ENCODE results near the gene PDE4B. TPM values are rescaled to one million over a fixed set of nuclear protein-coding genes. Genes with fewer than 3 reads are reported as not detected.

PDE4B gene
- total RNA-seq, 1 experiment from 2014 or later, result 2.6 TPM

DNA sequence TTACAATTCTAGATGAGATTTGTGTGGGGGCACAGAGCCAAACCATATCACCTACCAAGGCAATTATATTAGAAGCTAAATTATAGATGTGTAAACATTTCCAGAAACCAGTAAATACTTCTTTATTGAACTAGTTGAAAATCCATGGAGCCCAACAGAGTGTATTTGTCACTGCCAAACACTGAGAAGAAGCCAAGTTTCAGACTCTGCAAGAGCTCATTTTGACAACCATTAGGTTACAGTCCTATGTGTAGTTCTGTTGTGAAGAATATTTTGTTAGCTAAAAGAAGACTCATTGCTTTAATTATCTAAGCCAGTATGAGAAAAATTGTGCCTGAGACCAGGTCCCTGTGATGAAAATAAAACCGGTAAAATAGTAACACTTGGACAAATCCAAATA lies 382.4 kb downstream of the PDE4B start:
- no peaks in the 10 kb centered on the region for H3K27me3 ChIP-seq
- H3K9me3 ChIP-seq (replicated peaks), result no peaks in the 10 kb centered on the region
- DNase-seq, result no peak
- no peaks in the 10 kb centered on the region for H3K36me3 ChIP-seq
- no peak overlapping the region for H3K27ac ChIP-seq
- H3K4me3 ChIP-seq, result no peak overlapping the region
- peaks cover 5% of the 10 kb centered on the region; the same call in 1 of the 2 replicates for H3K4me1 ChIP-seq

DNA sequence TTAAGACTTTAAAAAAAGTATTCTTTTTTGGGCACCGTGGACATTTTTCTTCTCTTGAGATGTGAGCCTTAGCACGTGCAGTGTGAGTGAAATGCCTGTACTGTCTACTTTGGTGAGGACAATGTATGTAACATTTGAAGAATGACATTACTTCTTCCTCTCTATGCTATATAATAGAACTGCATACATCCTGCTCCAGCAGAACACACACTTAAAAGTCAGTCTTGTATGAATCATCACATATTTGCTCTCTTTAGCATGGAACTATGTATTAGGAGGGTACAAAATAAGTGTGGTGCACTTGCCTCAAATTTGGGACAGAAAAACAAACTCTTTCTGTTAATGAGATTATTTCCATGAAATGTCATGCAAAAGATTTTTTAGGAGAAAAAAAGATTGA lies 382.9 kb downstream of the PDE4B start:
- Histone ChIP-seq H3K4me1 (peaks cover 5% of the 10 kb centered on the region; the same call in 1 of the 2 replicates), H3K4me3 (no peak overlapping the region), H3K9me3 (replicated peaks) (no peaks in the 10 kb centered on the region), H3K36me3 (no peaks in the 10 kb centered on the region), H3K27me3 (no peaks in the 10 kb centered on the region), H3K27ac (no peak overlapping the region)
- DNase-seq, result no peak

GRCh38 chr1:66176012-66176715 lies 383.5 kb downstream of the PDE4B start:
- no peaks in the 10 kb centered on the region for H3K9me3 ChIP-seq (replicated peaks)
- peak in 1 of 2 experiments; percentile 20 for DNase-seq
- H3K4me3 ChIP-seq, result no peak overlapping the region
- H3K4me1 ChIP-seq, result peaks cover 8% of the 10 kb centered on the region
- H3K27me3 ChIP-seq, result no peaks in the 10 kb centered on the region
- no peak overlapping the region for H3K27ac ChIP-seq
- H3K36me3 ChIP-seq, result no peaks in the 10 kb centered on the region

GRCh38 chr1:66176832-66177231 lies 384.1 kb downstream of the PDE4B start:
- DNase-seq, result peak in 1 of 2 experiments; percentile 20
- Histone ChIP-seq H3K9me3 (replicated peaks) (no peaks in the 10 kb centered on the region), H3K36me3 (no peaks in the 10 kb centered on the region), H3K4me1 (peaks cover 14% of the 10 kb centered on the region), H3K4me3 (no peak overlapping the region), H3K27ac (no peak overlapping the region), H3K27me3 (no peaks in the 10 kb centered on the region)

GRCh38 chr1:66177510-66177909 lies 384.8 kb downstream of the PDE4B start:
- DNase-seq, result peak in 1 of 2 experiments; percentile 5
- H3K4me3 ChIP-seq, result no peak overlapping the region
- peaks cover 20% of the 10 kb centered on the region for H3K4me1 ChIP-seq
- no peak overlapping the region for H3K27ac ChIP-seq
- no peaks in the 10 kb centered on the region for H3K36me3 ChIP-seq
- no peaks in the 10 kb centered on the region for H3K9me3 ChIP-seq (replicated peaks)
- H3K27me3 ChIP-seq, result no peaks in the 10 kb centered on the region

- Histone ChIP-seq H3K9me3 (replicated peaks) (0 out of 2 replicates have a peak, but pooled peaks cover 2% of the 10 kb centered on the region), H3K36me3 (no peaks in the 10 kb centered on the region), H3K27ac (peak overlapping the region; percentile 76), H3K27me3 (no peaks in the 10 kb centered on the region), H3K4me3 (no peak overlapping the region), H3K4me1 (peaks cover 33% of the 10 kb centered on the region)
- peak in 1 of 2 experiments; percentile 21 for DNase-seq
Observed at GRCh38 chr1:66182026-66182425, 389.3 kb downstream of the PDE4B start.

DNA sequence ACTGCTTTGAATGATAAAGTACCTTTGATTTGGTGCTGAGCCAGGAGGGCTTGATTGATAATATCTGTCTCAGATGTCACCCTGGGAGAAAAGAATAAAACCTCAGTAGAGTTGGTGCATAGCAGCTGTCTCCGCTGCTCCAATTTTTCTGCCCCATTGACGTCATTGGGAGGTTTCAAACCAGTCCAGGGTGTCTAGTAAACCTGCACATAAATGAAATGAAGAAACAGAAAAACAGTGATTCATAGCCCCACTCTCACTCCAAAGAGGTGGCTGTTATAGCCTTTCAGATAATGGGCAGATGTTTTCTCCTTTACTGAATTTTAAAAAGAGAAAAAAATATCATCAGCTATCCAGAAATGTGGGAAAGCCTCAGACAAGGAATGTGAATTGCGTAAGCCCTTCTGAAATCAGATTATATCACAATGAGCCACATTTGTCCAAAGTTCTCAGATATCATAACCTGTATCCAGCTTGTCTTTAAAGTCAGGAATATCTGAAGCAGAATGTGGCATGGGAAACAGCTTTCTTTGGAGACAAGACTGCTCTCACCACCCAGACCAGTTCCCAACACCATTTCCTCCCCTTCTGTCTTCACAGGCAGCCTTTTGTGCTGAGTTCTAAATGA lies 390.0 kb downstream of the PDE4B start:
- peaks cover 28% of the 10 kb centered on the region for H3K4me1 ChIP-seq
- H3K4me3 ChIP-seq, result no peak overlapping the region
- no peaks in the 10 kb centered on the region for H3K27me3 ChIP-seq
- 0 out of 2 replicates have a peak, but pooled peaks cover 2% of the 10 kb centered on the region for H3K9me3 ChIP-seq (replicated peaks)
- H3K27ac ChIP-seq, result peak overlapping the region; percentile 76
- DNase-seq, result peak; percentile 84 to 95
- no peaks in the 10 kb centered on the region for H3K36me3 ChIP-seq

GRCh38 chr1:66183400-66183799 lies 390.7 kb downstream of the PDE4B start:
- Histone ChIP-seq H3K9me3 (replicated peaks) (0 out of 2 replicates have a peak, but pooled peaks cover 2% of the 10 kb centered on the region), H3K27ac (peak overlapping the region; percentile 76), H3K4me1 (peaks cover 28% of the 10 kb centered on the region), H3K36me3 (no peaks in the 10 kb centered on the region), H3K4me3 (peak overlapping the region; percentile 29), H3K27me3 (no peaks in the 10 kb centered on the region)
- peak in 1 of 2 experiments; percentile 45 for DNase-seq

GRCh38 chr1:66197120-66197519 lies 404.4 kb downstream of the PDE4B start:
- Histone ChIP-seq H3K27me3 (no peaks in the 10 kb centered on the region), H3K4me3 (no peak overlapping the region), H3K4me1 (0 out of 2 replicates have a peak, but pooled peaks cover 3% of the 10 kb centered on the region), H3K27ac (no peak overlapping the region), H3K9me3 (replicated peaks) (no peaks in the 10 kb centered on the region), H3K36me3 (no peaks in the 10 kb centered on the region)
- DNase-seq, result no peak

GRCh38 chr1:66197785-66198184 lies 405.1 kb downstream of the PDE4B start:
- Histone ChIP-seq H3K9me3 (replicated peaks) (no peaks in the 10 kb centered on the region), H3K36me3 (no peaks in the 10 kb centered on the region), H3K4me1 (0 out of 2 replicates have a peak, but pooled peaks cover 3% of the 10 kb centered on the region), H3K4me3 (no peak overlapping the region), H3K27me3 (no peaks in the 10 kb centered on the region), H3K27ac (no peak overlapping the region)
- DNase-seq, result no peak

DNA sequence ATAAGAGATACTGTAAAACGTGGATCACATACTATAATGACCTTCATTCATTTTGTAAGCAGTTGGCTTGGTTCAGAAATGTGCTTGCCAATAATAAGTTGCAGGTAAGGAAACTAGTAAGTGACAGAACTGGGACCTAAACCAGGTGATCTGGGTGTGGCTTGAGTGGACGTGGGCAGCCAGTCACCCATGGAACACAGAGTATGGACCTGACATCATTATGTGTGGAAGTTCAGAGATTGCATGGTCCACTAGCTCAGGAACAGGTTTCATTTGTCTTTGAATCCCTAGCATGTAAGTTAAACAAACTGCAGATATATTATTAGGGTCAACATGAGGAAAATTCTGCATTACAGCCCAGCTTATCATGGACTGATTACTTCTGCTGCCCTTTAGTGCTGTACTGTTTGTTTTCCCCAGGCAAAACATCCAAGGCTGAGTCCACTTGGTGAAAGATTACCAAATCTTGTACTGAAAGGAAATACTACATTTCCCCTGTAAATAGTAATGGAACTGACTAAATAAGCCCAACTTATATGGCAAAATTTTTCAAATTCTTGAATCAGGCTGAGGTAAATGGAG lies 414.0 kb downstream of the PDE4B start:
- Histone ChIP-seq H3K36me3 (no peaks in the 10 kb centered on the region), H3K4me3 (no peak overlapping the region), H3K27ac (no peak overlapping the region), H3K27me3 (no peaks in the 10 kb centered on the region), H3K4me1 (0 out of 2 replicates have a peak, but pooled peaks cover 10% of the 10 kb centered on the region), H3K9me3 (replicated peaks) (no peaks in the 10 kb centered on the region)
- no peak for DNase-seq

GRCh38 chr1:66207484-66207883 lies 414.8 kb downstream of the PDE4B start:
- Histone ChIP-seq H3K9me3 (replicated peaks) (no peaks in the 10 kb centered on the region), H3K27me3 (no peaks in the 10 kb centered on the region), H3K36me3 (no peaks in the 10 kb centered on the region), H3K4me3 (no peak overlapping the region), H3K27ac (no peak overlapping the region), H3K4me1 (0 out of 2 replicates have a peak, but pooled peaks cover 10% of the 10 kb centered on the region)
- no peak for DNase-seq

DNA sequence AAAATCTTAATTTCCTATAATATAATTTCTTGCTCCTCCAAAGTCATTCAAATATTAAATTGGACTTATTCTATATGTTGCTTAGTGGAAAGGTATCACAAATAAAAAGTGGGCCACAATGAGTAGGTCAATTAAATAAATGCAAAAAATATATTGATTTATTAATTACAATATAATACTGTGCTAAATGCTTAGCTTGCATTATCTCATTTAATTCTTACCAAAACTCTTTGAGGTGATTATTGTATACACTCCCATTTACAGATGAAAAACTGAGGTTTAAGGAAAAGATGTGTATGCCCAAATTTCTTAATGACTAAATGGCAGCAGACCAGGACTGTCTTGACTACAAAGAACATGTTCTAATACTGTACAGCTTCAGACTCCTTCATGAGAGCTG lies 415.9 kb downstream of the PDE4B start:
- Histone ChIP-seq H3K4me3 (no peak overlapping the region), H3K27me3 (no peaks in the 10 kb centered on the region), H3K36me3 (no peaks in the 10 kb centered on the region), H3K9me3 (replicated peaks) (no peaks in the 10 kb centered on the region), H3K27ac (no peak overlapping the region), H3K4me1 (0 out of 2 replicates have a peak, but pooled peaks cover 10% of the 10 kb centered on the region)
- no peak for DNase-seq

DNA sequence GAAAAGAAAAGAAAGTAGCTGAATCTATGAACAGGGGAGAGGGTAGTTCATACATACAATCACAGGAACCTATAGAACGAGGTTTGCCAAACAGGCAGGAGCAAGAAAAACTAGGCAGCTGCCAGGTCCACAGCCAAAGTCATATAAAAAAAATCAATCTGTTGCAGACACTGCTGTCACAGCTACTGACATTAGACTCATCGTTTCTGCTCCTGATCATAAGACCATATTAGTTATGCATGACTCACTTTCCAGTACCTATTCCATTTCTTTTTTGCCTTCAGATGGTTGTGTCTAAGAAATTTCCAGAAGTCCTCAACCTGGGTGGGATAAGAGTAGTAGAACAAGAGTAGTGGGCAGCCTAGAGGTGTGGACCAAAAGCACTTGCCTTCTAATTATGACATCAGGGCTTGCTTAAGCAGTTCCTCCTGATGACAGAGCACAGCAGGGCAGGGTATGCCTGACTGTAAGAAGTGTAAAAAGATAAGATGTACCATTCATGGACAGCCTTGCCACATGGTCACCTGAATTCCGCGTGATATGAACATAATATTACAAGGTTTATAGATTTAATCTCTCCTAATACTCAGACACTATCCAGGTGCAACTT lies 418.0 kb downstream of the PDE4B start:
- no peaks in the 10 kb centered on the region for H3K27me3 ChIP-seq

DNA sequence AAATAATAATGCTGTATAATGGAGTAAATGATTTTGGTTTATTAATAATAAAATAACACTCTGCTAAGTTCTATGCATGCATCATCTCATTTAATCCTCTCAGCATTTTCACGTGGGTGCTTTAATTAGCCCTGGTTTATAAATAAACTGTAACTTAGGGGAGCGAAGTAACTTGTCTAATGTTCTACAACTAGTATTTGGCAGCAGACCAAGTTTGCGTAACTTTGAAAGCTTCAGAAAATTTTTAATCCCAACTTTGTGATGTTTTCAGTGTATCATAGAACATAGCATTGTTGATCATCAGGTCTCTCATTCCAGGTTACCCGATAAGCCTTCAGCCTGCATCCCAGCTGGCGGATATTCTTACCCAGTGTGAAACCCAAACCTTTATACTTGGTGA lies 418.8 kb downstream of the PDE4B start:
- Histone ChIP-seq H3K4me1 (0 out of 2 replicates have a peak, but pooled peaks cover 10% of the 10 kb centered on the region), H3K27ac (no peak overlapping the region), H3K4me3 (no peak overlapping the region), H3K27me3 (no peaks in the 10 kb centered on the region), H3K9me3 (replicated peaks) (no peaks in the 10 kb centered on the region), H3K36me3 (no peaks in the 10 kb centered on the region)
- no peak for DNase-seq

More for the DNA sequence above, 418.0 kb downstream of the PDE4B start:
- Histone ChIP-seq H3K4me3 (no peak overlapping the region), H3K36me3 (no peaks in the 10 kb centered on the region), H3K9me3 (replicated peaks) (no peaks in the 10 kb centered on the region), H3K27ac (no peak overlapping the region), H3K4me1 (0 out of 2 replicates have a peak, but pooled peaks cover 10% of the 10 kb centered on the region)
- DNase-seq, result no peak
